Endothelial cell (in vitro differentiated cells): ENCODE results near the gene CHPF2. TPM values are rescaled to one million over a fixed set of nuclear protein-coding genes. Genes with fewer than 3 reads are reported as not detected.
A peak's percentile ranks its signal among the peaks of the same experiment; 100 is the strongest.

Source experiments
- DNase-seq: peaks from one replicate; pipeline ENCODE4 v3.0.0; 2021; ENCODE audit warnings: low spot score
- H3K27ac Mint-ChIP-seq: one replicate; pipeline ENCODE4 v1.8.0; 2021; ENCODE audit warnings: mixed read lengths, inconsistent platforms; ENCODE audit not compliant: unreplicated experiment
- H3K27me3 Mint-ChIP-seq: one replicate; pipeline ENCODE4 v1.8.0; 2021; ENCODE audit warnings: mild to moderate bottlenecking, moderate library complexity, mixed read lengths, inconsistent platforms; ENCODE audit not compliant: unreplicated experiment
- H3K36me3 Mint-ChIP-seq: one replicate; pipeline ENCODE4 v1.8.0; 2021; ENCODE audit warnings: mild to moderate bottlenecking, low read depth, mixed read lengths, inconsistent platforms; ENCODE audit not compliant: unreplicated experiment
- H3K4me1 Mint-ChIP-seq: one replicate; pipeline ENCODE4 v1.8.0; 2021; ENCODE audit warnings: mild to moderate bottlenecking, mixed read lengths, inconsistent platforms; ENCODE audit not compliant: unreplicated experiment
- H3K4me3 Mint-ChIP-seq: one replicate; pipeline ENCODE4 v1.8.0; 2021; ENCODE audit warnings: mild to moderate bottlenecking, mixed read lengths, inconsistent platforms; ENCODE audit not compliant: unreplicated experiment
- H3K9me3 Mint-ChIP-seq: one replicate; pipeline ENCODE4 v1.8.0; 2021; ENCODE audit warnings: mixed read lengths, inconsistent platforms; ENCODE audit not compliant: unreplicated experiment
- long read RNA-seq: library from polyadenylated mRNA; unstranded; transcript quantifications from one replicate; pipeline ENCODE4 v2.0.0, GENCODE V29; 2020; ENCODE audit not compliant: unreplicated experiment
- total RNA-seq: library from RNA; stranded (reverse); fragmentation: NEBNext Ultra II Directional; extraction: Animal tissue kit (Norgen Biotek cat#: 25700); gene quantifications from one replicate; pipeline ENCODE4 v1.2.1, GENCODE V29; 2021; ENCODE audit not compliant: unreplicated experiment
- TF ChIP-seq, protein P1 (sequence below): fragments of 200-600 bp; sonication (generic); IDR thresholded peaks from one replicate; pipeline ENCODE4 v1.5.0; 2021; ENCODE audit warnings: antibody characterized with exemption; ENCODE audit not compliant: unreplicated experiment

The CHPF2 gene, protein sequence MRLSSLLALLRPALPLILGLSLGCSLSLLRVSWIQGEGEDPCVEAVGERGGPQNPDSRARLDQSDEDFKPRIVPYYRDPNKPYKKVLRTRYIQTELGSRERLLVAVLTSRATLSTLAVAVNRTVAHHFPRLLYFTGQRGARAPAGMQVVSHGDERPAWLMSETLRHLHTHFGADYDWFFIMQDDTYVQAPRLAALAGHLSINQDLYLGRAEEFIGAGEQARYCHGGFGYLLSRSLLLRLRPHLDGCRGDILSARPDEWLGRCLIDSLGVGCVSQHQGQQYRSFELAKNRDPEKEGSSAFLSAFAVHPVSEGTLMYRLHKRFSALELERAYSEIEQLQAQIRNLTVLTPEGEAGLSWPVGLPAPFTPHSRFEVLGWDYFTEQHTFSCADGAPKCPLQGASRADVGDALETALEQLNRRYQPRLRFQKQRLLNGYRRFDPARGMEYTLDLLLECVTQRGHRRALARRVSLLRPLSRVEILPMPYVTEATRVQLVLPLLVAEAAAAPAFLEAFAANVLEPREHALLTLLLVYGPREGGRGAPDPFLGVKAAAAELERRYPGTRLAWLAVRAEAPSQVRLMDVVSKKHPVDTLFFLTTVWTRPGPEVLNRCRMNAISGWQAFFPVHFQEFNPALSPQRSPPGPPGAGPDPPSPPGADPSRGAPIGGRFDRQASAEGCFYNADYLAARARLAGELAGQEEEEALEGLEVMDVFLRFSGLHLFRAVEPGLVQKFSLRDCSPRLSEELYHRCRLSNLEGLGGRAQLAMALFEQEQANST
- total RNA-seq, result 55.4 TPM
- long read RNA-seq, transcript CHPF2-201 (4 exons, 3,978 nt), result major isoform, 7 of 9 reads
- long read RNA-seq, partial matches to known transcripts, result 1 of 9 reads
- long read RNA-seq, other reads (novel, unspliced or antisense), result 1 of 9 reads

- TF ChIP-seq, protein P1, sequence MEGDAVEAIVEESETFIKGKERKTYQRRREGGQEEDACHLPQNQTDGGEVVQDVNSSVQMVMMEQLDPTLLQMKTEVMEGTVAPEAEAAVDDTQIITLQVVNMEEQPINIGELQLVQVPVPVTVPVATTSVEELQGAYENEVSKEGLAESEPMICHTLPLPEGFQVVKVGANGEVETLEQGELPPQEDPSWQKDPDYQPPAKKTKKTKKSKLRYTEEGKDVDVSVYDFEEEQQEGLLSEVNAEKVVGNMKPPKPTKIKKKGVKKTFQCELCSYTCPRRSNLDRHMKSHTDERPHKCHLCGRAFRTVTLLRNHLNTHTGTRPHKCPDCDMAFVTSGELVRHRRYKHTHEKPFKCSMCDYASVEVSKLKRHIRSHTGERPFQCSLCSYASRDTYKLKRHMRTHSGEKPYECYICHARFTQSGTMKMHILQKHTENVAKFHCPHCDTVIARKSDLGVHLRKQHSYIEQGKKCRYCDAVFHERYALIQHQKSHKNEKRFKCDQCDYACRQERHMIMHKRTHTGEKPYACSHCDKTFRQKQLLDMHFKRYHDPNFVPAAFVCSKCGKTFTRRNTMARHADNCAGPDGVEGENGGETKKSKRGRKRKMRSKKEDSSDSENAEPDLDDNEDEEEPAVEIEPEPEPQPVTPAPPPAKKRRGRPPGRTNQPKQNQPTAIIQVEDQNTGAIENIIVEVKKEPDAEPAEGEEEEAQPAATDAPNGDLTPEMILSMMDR, result no peak
- no peaks in the 10 kb centered on the region for H3K9me3 Mint-ChIP-seq
- H3K27ac Mint-ChIP-seq, result peak within 1 kb of the TSS; percentile 93
- peaks cover 28% of the 10 kb centered on the region for H3K4me1 Mint-ChIP-seq
- H3K4me3 Mint-ChIP-seq, result peak within 1 kb of the TSS; percentile 98
- H3K27me3 Mint-ChIP-seq, result peaks cover 15% of the 10 kb centered on the region
- peaks cover 12% of the 10 kb centered on the region for H3K36me3 Mint-ChIP-seq
- peak; percentile 87 for DNase-seq
Measured at GRCh38 chr7:151232091-151232916, at the start of gene CHPF2. CHPF2 (plus strand) TSS chr7:151232483; CDS start chr7:151234012, 1,529 bp downstream.

- no peak overlapping the region for H3K27ac Mint-ChIP-seq
- no peaks in the 10 kb centered on the region for H3K36me3 Mint-ChIP-seq
- H3K27me3 Mint-ChIP-seq, result peaks cover 15% of the 10 kb centered on the region
- TF ChIP-seq, protein P1, result no peak
- H3K9me3 Mint-ChIP-seq, result no peaks in the 10 kb centered on the region
- peaks cover 9% of the 10 kb centered on the region for H3K4me1 Mint-ChIP-seq
- H3K4me3 Mint-ChIP-seq, result no peak overlapping the region
- DNase-seq, result no peak
Measured at GRCh38 chr7:151185762-151186639, 46.3 kb upstream of the CHPF2 start.

DNA sequence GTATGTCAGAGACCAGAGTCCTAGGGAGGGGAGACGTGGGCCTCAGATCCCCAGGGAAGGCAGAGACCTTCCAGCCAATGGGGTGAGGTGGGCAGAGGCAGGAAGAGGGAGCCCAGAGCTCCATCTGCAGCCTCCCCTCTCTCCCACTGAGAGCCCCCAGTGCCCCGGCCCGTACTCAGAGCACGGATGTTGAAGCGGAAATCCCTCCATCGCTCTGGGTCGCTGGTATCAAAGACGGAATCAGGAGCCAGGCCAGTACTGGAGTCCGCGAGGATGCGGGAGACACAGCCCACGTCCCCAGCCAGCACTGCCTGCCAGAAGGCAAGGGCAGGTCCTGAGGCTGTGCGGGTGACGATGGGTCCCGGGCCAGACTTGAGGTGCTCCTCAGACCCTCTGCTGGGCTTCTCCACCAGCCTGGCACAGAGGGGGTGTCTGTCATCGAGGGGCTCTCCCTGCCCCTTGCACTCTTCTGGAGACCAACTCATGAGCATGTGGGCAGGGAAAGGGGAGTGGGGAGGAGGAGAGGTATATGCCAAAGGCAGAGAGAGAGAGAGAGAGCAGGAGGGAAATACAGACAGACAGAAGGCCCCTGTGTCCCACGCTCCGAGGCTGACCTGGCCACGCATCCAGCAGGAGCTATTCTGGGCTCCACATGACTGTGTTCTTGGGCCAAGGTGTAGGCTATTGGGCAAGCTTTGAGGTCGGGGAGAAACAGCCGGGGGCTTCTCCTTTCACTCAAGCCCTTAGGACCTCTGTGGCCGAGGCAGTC, 45.5 kb upstream of the CHPF2 start, which contains the start of gene ASB10:
Gene ASB10, minus strand, starts transcription at position 611 of the 769 bp plus-strand sequence. Its CDS starts 120 bp downstream, at position 491.
- peaks cover 16% of the 10 kb centered on the region for H3K27me3 Mint-ChIP-seq
- no peak within 1 kb of the TSS for H3K4me3 Mint-ChIP-seq
- TF ChIP-seq, protein P1, result no peak
- no peak within 1 kb of the TSS for H3K27ac Mint-ChIP-seq
- H3K36me3 Mint-ChIP-seq, result no peaks in the 10 kb centered on the region
- no peak for DNase-seq
- peaks cover 17% of the 10 kb centered on the region for H3K4me1 Mint-ChIP-seq
- H3K9me3 Mint-ChIP-seq, result no peaks in the 10 kb centered on the region
